Epithelial cell of prostate (primary cell): ENCODE measurements around the gene IFITM1.
"Not testable (repeated sequence)": the region's sequence is repeated elsewhere in the genome, so short reads cannot be mapped to it uniquely, and the experiment has no call there.

ENCODE experiments used
- DNase-seq: peaks from one replicate; pipeline ENCODE4 v3.0.0-alpha.2; 2011; ENCODE audit warnings: low read depth, low spot score
- H3K27ac ChIP-seq: fragments of 450-650 bp; 2 replicates; pipeline ENCODE4 v1.5.1; 2017; ENCODE audit warnings: mild to moderate bottlenecking

Gene IFITM1

GRCh38 chr11:307766-308708 lies 5.8 kb upstream of the IFITM1 start, which contains the start of gene IFITM2:
Gene IFITM2 (plus strand): TSS chr11:307816. CDS start chr11:308193, 377 bp downstream.
- DNase-seq, H3K27ac ChIP-seq: not testable (repeated sequence)

GRCh38 chr11:308740-309665 lies 4.8 kb upstream of the IFITM1 start:
- peak overlapping the region; percentile 24 for H3K27ac ChIP-seq
- DNase-seq = not testable (repeated sequence)

- H3K27ac ChIP-seq = peak overlapping the region; percentile 24
- DNase-seq = not testable (repeated sequence)
These were observed 3.8 kb upstream of the IFITM1 start for GRCh38 chr11:309979-310572.

- H3K27ac ChIP-seq = not testable (repeated sequence)
These were observed 2.7 kb upstream of the IFITM1 start for GRCh38 chr11:311013-311748.

GRCh38 chr11:312092-312816 lies 1.6 kb upstream of the IFITM1 start:
- H3K27ac ChIP-seq = no peak overlapping the region
- no peak for DNase-seq

More at GRCh38 chr11:311013-311748, 2.7 kb upstream of the IFITM1 start:
- not testable (repeated sequence) for DNase-seq

GRCh38 chr11:313304-313786 lies 495 bp upstream of the IFITM1 start:
- no peak overlapping the region for H3K27ac ChIP-seq
- DNase-seq = no peak

GRCh38 chr11:314554-314875 lies 675 bp downstream of the IFITM1 start:
- H3K27ac ChIP-seq = not testable (repeated sequence)

GRCh38 chr11:315051-315481 lies 1.2 kb downstream of the IFITM1 start:
- DNase-seq = no peak
- no peak overlapping the region for H3K27ac ChIP-seq

More at GRCh38 chr11:314554-314875, 675 bp downstream of the IFITM1 start:
- DNase-seq = not testable (repeated sequence)

- no peak overlapping the region for H3K27ac ChIP-seq
These were observed 1.7 kb downstream of the IFITM1 start for GRCh38 chr11:315516-315994.

GRCh38 chr11:316031-316701 lies 2.3 kb downstream of the IFITM1 start:
- H3K27ac ChIP-seq = no peak overlapping the region
- DNase-seq = no peak

More at GRCh38 chr11:315516-315994, 1.7 kb downstream of the IFITM1 start:
- no peak for DNase-seq

GRCh38 chr11:316891-317301 lies 3.1 kb downstream of the IFITM1 start:
- DNase-seq = no peak
- no peak overlapping the region for H3K27ac ChIP-seq

- not testable (repeated sequence) for DNase-seq, H3K27ac ChIP-seq
These were observed 4.0 kb downstream of the IFITM1 start for GRCh38 chr11:317668-318404.

- H3K27ac ChIP-seq, DNase-seq: not testable (repeated sequence)
These were observed 4.7 kb downstream of the IFITM1 start for GRCh38 chr11:318405-319120.

GRCh38 chr11:319121-319887 lies 5.5 kb downstream of the IFITM1 start:
- H3K27ac ChIP-seq = peak overlapping the region; percentile 84
- not testable (repeated sequence) for DNase-seq

GRCh38 chr11:319888-320273 lies 6.0 kb downstream of the IFITM1 start:
- H3K27ac ChIP-seq = peak overlapping the region; percentile 84

GRCh38 chr11:324156-324555 lies 10.3 kb downstream of the IFITM1 start:
- H3K27ac ChIP-seq = no peak overlapping the region
- no peak for DNase-seq

More at GRCh38 chr11:319888-320273, 6.0 kb downstream of the IFITM1 start:
- DNase-seq = not testable (repeated sequence)
